Stimulated activated CD8-positive, alpha-beta memory T cell treated with anti-CD3 and anti-CD28 coated beads, Interleukin-12 subunit alpha, Interleukin-12 subunit beta, amount 100 ng/mL, for 4 hours (primary cell): ENCODE measurements around the gene PRKAA2.
"Not testable (repeated sequence)": the region's sequence is repeated elsewhere in the genome, so short reads cannot be mapped to it uniquely, and the experiment has no call there.

Source experiments
- DNase-seq: peaks from one replicate; pipeline ENCODE4 v3.0.0-alpha.2; 2020; ENCODE audit warnings: low read depth

The PRKAA2 gene

GRCh38 chr1:56644919-56645676 is at the start of gene PRKAA2:
Gene PRKAA2, plus strand, starts transcription at chr1:56645314. Its CDS starts 74 bp downstream, at chr1:56645388.
- no peak for DNase-seq

- DNase-seq: not testable (repeated sequence)
Measured at GRCh38 chr1:56595397-56596191, 49.5 kb upstream of the PRKAA2 start.

GRCh38 chr1:56610097-56610496 is 35.0 kb upstream of the PRKAA2 start:
- not testable (repeated sequence) for DNase-seq

- DNase-seq: not testable (repeated sequence)
Measured at GRCh38 chr1:56610770-56611169, 34.3 kb upstream of the PRKAA2 start.

GRCh38 chr1:56617141-56617540 is 28.0 kb upstream of the PRKAA2 start:
- DNase-seq: no peak

GRCh38 chr1:56625819-56626440 is 19.2 kb upstream of the PRKAA2 start:
- DNase-seq: no peak

- DNase-seq: no peak
Measured at GRCh38 chr1:56626546-56626945, 18.6 kb upstream of the PRKAA2 start.

GRCh38 chr1:56627019-56627635 is 18.0 kb upstream of the PRKAA2 start:
- no peak for DNase-seq

- DNase-seq: no peak
Measured at GRCh38 chr1:56627636-56628039, 17.5 kb upstream of the PRKAA2 start.

- no peak for DNase-seq
Measured at GRCh38 chr1:56630786-56631185, 14.3 kb upstream of the PRKAA2 start.

GRCh38 chr1:56631901-56632300 is 13.2 kb upstream of the PRKAA2 start:
- DNase-seq: no peak

GRCh38 chr1:56634981-56635380 is 10.1 kb upstream of the PRKAA2 start:
- no peak for DNase-seq

GRCh38 chr1:56638248-56638647 is 6.9 kb upstream of the PRKAA2 start:
- DNase-seq: no peak

GRCh38 chr1:56639211-56639610 is 5.9 kb upstream of the PRKAA2 start:
- no peak for DNase-seq

GRCh38 chr1:56643661-56644060 is 1.5 kb upstream of the PRKAA2 start:
- no peak for DNase-seq

- no peak for DNase-seq
Measured at GRCh38 chr1:56644064-56644918, 823 bp upstream of the PRKAA2 start.

- DNase-seq: no peak
Measured at GRCh38 chr1:56645677-56646305, 677 bp downstream of the PRKAA2 start.

GRCh38 chr1:56646611-56647010 is 1.5 kb downstream of the PRKAA2 start:
- DNase-seq: no peak

GRCh38 chr1:56647106-56647505 is 2.0 kb downstream of the PRKAA2 start:
- DNase-seq: no peak

- no peak for DNase-seq
Measured at GRCh38 chr1:56648546-56648945, 3.4 kb downstream of the PRKAA2 start.
